Thyroid gland (tissue), 4 donors: Measurements from ENCODE around the gene CHRM3. TPM values are rescaled to one million over a fixed set of nuclear protein-coding genes. Genes with fewer than 3 reads are reported as not detected.

Experiments used
- DNase-seq, 2 donors: peaks; one replicate each; pipeline ENCODE4 v3.0.0-alpha.2; 2019
- H3K27ac ChIP-seq, 3 donors: fragments of 200-600 bp; sonication (generic); 1 replicate in 2 of 3; 2 replicates in 1 of 3; pipeline ENCODE4 v1.5.1; 2016 to 2019; ENCODE audit warnings: mild to moderate bottlenecking in 1 of 3, moderate library complexity in 1 of 3
- H3K27me3 ChIP-seq: fragments of 200-600 bp; sonication (generic); one replicate; pipeline ENCODE4 v1.5.1; 2019
- H3K36me3 ChIP-seq, 2 donors: fragments of 200-600 bp; sonication (generic); one replicate each; pipeline ENCODE4 v1.5.1; 2016 to 2019
- H3K4me1 ChIP-seq, 2 donors: fragments of 200-600 bp; sonication (generic); one replicate each; pipeline ENCODE4 v1.5.1; 2017 to 2019
- H3K4me3 ChIP-seq, 3 donors: fragments of 200-600 bp; sonication (generic); replicated peaks in 1 of 3; 1 replicate in 2 of 3; 2 replicates in 1 of 3; pipeline ENCODE4 v1.5.1; 2016; ENCODE audit warnings: mild to moderate bottlenecking in 1 of 3
- H3K9me3 ChIP-seq: fragments of 200-600 bp; sonication (generic); one replicate; pipeline ENCODE4 v1.5.1; 2017
- POLR2A ChIP-seq, 2 donors: fragments of 450-650 bp; IDR thresholded peaks; one replicate each; pipeline ENCODE4 v1.6.1; 2017; ENCODE audit warnings: antibody characterized with exemption in 2 of 2, mild to moderate bottlenecking in 2 of 2, moderate library complexity in 1 of 2
- WGBS, 2 donors: methylation state at CpG; one replicate each; pipeline ENCODE4 v1.1.5; 2017; 5-methylcytosine and 5-hydroxymethylcytosine counted together
- intact Hi-C: fragments of 100-400 bp; cut with DNase I; formaldehyde crosslinking; loops from one replicate; pipeline ENCODE4 v1.15.1; 2023
- total RNA-seq, 4 donors: library from RNA; depleted of rRNA; stranded (reverse); fragments of >200 nt; gene quantifications; one replicate each; pipeline ENCODE4 v1.2.3, GENCODE V29; 2016
- TF ChIP-seq, protein P1 (sequence below), 6 experiments: fragments of 200-600 bp in 3 of 6; fragments of 450-650 bp in 3 of 6; sonication (generic) in 3 of 6; IDR thresholded peaks; one replicate each; pipeline ENCODE4 v1.5.1; 2016 to 2019; ENCODE audit warnings: antibody characterized with exemption in 6 of 6, mild to moderate bottlenecking in 2 of 6, inconsistent platforms in 1 of 6, moderate library complexity in 1 of 6

The CHRM3 gene
- total RNA-seq, 4 donors from 2014 or later = 3.0 to 9.6 (median 6.2) TPM

DNA sequence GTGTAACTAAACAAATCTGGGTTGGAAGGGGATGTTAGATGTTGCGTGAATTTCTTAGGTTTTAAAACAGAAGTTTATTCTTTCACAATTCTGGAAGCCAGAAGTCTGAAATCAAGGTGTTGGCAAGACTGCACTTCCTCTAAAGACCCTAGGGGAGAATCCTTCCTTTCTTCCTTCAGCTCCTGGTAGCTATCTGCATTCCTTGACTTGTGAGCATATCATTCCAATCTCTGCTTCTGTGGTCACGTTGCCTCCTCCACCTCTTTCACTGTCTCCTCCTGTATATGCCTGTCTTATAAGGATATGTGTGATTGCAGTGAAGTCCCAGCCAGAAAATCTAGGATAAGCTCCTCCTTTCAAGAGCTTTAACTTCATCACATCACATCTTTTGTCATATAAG lies 7.7 kb downstream of the CHRM3 start:
- no peaks in the 10 kb centered on the region for H3K9me3 ChIP-seq
- H3K27ac ChIP-seq = no peak overlapping the region
- no peak for TF ChIP-seq POLR2A (IDR thresholded peaks at IDR 0.05)
- TF ChIP-seq, protein P1, sequence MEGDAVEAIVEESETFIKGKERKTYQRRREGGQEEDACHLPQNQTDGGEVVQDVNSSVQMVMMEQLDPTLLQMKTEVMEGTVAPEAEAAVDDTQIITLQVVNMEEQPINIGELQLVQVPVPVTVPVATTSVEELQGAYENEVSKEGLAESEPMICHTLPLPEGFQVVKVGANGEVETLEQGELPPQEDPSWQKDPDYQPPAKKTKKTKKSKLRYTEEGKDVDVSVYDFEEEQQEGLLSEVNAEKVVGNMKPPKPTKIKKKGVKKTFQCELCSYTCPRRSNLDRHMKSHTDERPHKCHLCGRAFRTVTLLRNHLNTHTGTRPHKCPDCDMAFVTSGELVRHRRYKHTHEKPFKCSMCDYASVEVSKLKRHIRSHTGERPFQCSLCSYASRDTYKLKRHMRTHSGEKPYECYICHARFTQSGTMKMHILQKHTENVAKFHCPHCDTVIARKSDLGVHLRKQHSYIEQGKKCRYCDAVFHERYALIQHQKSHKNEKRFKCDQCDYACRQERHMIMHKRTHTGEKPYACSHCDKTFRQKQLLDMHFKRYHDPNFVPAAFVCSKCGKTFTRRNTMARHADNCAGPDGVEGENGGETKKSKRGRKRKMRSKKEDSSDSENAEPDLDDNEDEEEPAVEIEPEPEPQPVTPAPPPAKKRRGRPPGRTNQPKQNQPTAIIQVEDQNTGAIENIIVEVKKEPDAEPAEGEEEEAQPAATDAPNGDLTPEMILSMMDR (IDR thresholded peaks at IDR 0.05) = no peak
- no peaks in the 10 kb centered on the region for H3K4me1 ChIP-seq
- WGBS, 2 donors = 65 to 73% methylated on average over 2 of the region's 2 CpGs
- no peak for DNase-seq
- intact Hi-C loops = no loop called here
- H3K4me3 ChIP-seq = no peak overlapping the region
- no peaks in the 10 kb centered on the region for H3K36me3 ChIP-seq
- no peaks in the 10 kb centered on the region for H3K27me3 ChIP-seq

DNA sequence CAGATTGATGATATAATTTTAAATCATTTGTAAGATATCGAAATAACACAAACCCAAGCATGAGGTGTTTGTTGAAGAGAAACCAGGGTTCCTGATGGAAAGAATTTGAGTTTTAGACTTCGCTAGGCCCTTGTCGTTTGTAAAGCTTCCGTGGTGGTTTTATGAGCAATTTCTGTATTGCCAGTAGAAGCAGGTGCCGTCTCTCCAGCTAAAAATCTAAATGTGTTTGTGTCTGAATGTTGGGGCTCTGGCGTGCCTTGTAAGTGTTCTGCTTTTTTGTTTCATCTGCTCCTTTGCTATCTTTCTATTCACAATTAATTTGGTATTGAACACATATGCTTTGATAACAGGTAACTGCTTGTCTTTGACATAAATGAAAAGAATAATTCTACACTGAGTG lies 27.5 kb downstream of the CHRM3 start:
- Histone ChIP-seq H3K4me3 (no peak overlapping the region), H3K36me3 (no peaks in the 10 kb centered on the region), H3K27me3 (no peaks in the 10 kb centered on the region), H3K9me3 (no peaks in the 10 kb centered on the region), H3K4me1 (no peaks in the 10 kb centered on the region), H3K27ac (no peak overlapping the region)
- intact Hi-C loops = no loop called here
- WGBS, 2 donors = 53 to 92% methylated on average over 6 of the region's 6 CpGs
- no peak for DNase-seq
- TF ChIP-seq, protein P1 (IDR thresholded peaks at IDR 0.05) = no peak
- TF ChIP-seq POLR2A (IDR thresholded peaks at IDR 0.05) = no peak

DNA sequence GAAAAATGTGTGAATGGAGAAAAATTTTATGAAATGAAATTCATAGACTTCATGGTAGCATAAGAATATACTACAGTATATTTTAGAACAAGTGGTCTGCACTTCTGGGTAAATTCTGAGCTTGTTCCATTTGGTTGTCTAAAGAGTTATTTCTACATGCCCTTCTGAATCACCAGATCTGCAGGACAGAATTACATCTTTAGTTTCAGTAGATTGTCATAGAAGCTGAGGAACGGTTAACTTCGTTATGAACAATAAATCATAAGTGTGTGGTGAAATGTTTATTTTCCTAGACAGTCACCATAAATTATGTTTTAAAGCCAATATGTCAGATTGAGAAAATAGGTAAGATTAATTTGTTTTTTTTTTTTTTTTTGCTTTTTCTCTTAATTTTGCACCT lies 30.9 kb downstream of the CHRM3 start:
- no peaks in the 10 kb centered on the region for H3K36me3 ChIP-seq
- no peaks in the 10 kb centered on the region for H3K4me1 ChIP-seq
- DNase-seq = no peak
- H3K9me3 ChIP-seq = no peaks in the 10 kb centered on the region
- 86 to 88% methylated on average over 2 of the region's 2 CpGs for WGBS, 2 donors
- TF ChIP-seq POLR2A (IDR thresholded peaks at IDR 0.05) = no peak
- TF ChIP-seq, protein P1 (IDR thresholded peaks at IDR 0.05) = no peak
- H3K27ac ChIP-seq = no peak overlapping the region
- H3K27me3 ChIP-seq = no peaks in the 10 kb centered on the region
- intact Hi-C loops = no loop called here
- H3K4me3 ChIP-seq = no peak overlapping the region

DNA sequence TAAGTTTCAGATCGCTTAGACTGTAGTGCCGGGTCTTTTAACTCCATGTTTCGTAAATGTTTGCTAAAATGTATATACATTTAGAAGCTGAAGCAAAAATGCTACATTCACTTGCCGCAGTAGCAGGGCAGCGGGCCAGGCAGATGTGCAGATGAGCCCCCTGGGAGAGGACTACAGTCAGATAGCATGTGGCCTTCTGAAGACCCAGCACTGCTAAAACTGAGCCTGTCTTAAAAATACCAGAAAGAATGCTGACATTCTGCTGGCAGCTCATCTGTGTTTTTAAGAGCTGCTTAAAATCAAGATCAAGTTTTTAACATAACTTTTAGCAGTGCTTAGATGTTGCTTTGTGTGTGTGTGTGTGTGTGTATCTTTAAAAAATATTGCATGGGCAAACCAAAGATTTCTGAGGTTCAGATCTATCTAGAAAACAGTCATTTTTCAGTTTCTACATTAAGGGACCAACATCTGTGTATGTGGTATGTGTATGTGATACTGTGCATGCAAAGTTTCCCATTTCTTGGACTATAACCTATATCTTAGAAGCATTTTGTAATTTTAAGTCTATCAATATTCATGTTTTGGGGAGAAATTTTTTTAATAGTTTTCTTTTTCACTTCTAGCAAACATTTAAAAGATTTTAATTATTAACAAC lies 31.7 kb downstream of the CHRM3 start:
- TF ChIP-seq, protein P1 (IDR thresholded peaks at IDR 0.05) = no peak
- TF ChIP-seq POLR2A (IDR thresholded peaks at IDR 0.05) = no peak
- H3K27me3 ChIP-seq = no peaks in the 10 kb centered on the region
- H3K4me3 ChIP-seq = no peak overlapping the region
- WGBS, 2 donors = 78 to 93% methylated on average over 5 of the region's 5 CpGs
- H3K4me1 ChIP-seq = no peaks in the 10 kb centered on the region
- no peaks in the 10 kb centered on the region for H3K36me3 ChIP-seq
- H3K27ac ChIP-seq = no peak overlapping the region
- no peak for DNase-seq
- intact Hi-C loops = no loop called here
- no peaks in the 10 kb centered on the region for H3K9me3 ChIP-seq

DNA sequence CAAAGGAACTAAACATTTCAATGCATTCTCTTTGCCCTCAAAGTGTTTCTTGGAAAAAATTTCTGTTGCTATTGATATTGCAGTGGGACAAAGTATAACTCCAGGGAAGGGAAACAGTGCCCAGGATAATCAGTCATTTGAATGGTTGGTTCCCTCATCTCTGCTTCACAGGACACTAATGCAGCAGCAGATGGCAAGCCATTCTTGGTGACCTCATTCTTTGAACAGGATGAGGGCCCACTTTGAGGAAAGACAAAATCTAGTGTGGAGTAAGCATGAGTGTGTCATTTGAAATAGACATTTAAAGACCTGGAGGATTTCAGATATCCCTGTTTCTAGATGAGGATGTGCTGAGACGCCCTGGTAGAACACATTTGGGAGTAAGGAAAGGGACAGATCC lies 32.3 kb downstream of the CHRM3 start:
- Histone ChIP-seq H3K4me1 (no peaks in the 10 kb centered on the region), H3K27ac (no peak overlapping the region)

More for the DNA sequence above, 32.3 kb downstream of the CHRM3 start:
- H3K9me3 ChIP-seq = no peaks in the 10 kb centered on the region
- intact Hi-C loops = no loop called here
- H3K4me3 ChIP-seq = no peak overlapping the region
- WGBS, 2 donors = 89 to 90% methylated on average over 1 of the region's 1 CpG
- H3K27me3 ChIP-seq = no peaks in the 10 kb centered on the region
- TF ChIP-seq, protein P1 (IDR thresholded peaks at IDR 0.05) = no peak
- TF ChIP-seq POLR2A (IDR thresholded peaks at IDR 0.05) = no peak
- DNase-seq = no peak
- H3K36me3 ChIP-seq = no peaks in the 10 kb centered on the region
